T-helper 1 cell (primary cell): ENCODE results near the gene SLC29A1.

ENCODE experiments used
- DNase-seq, 5 donors: peaks; one replicate each; pipeline ENCODE4 v3.0.0-alpha.2; 2012 to 2020

SLC29A1 gene

DNA sequence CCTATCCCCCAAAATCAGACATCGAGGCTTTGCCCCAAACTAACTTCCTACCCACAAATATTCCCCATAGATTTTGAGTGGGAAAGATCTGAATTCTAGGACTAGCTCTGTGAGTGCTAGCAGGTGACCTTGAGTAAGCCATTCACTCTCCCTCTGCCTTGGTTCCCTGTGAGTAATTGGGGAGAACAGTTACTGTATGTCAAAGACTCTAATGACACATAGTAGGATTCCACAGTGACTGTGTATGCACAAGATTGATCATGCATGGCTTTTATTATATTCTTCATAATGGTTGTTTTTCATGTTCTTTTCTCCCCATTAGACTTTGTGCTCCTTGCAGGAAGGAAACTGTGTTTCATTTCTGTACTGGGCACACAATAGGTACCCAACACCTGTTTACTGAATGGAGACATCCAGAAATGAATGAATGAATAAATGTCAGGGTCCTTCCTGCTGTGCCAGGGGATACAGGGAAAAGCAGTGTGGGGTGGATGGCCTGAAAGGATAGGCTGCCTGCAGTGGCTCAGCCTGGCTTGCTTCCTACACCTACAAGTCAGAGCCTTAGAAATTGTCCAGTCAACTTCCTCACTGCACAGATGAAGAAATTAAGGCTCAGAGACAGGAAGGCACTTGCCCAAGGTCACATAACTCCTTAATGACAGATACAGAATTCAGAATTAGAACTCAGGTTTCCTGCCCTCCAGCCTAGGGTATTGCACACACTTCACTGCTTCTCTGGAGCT, 46.0 kb downstream of the SLC29A1 start:
- no peak for DNase-seq

GRCh38 chr6:44269921-44270525, 46.6 kb downstream of the SLC29A1 start, which contains the start of gene TMEM151B:
Gene TMEM151B (plus strand): TSS chr6:44270450. CDS start chr6:44270743, 293 bp downstream.
- no peak for DNase-seq

DNA sequence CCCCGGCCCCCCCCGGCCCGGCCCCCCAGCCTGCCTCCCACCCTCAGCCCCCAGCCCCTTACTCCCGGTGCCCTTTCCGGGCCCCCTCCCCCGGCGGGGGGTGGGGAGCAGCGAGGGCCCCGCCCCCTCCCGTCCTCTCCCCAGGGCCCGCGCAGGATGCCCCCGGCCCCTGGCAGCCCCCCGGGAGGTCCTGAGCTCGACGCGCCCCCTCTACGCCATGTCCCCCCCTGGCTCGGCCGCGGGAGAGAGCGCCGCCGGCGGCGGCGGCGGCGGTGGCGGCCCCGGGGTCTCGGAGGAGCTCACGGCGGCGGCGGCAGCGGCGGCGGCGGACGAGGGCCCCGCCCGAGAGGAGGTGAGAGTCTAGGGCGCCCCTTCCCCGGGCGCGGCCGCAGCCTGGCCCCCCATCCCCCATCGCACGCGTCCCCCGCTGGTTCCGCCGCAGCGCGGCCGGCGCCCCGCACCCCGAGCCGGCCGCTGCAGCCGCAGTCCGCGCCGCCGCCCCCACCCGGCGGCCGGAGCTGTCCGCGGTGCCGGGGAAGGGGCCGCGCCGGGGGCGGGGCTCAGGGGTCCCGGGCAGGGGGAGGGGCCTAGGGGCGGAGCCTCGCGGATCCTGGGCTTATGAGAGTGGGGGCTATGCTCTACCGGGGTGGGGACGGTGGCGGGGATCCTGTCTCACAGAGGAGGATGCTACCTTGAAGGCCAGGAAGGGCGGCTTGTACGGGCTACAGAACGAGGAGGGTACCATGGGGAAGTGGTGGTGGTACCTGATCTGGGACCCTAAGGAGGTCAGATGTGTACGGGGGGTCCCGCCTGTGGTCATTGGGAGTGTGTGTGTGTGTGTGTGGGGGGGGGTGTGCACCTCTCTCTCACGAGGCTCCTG, 47.4 kb downstream of the SLC29A1 start:
- DNase-seq, result no peak

DNA sequence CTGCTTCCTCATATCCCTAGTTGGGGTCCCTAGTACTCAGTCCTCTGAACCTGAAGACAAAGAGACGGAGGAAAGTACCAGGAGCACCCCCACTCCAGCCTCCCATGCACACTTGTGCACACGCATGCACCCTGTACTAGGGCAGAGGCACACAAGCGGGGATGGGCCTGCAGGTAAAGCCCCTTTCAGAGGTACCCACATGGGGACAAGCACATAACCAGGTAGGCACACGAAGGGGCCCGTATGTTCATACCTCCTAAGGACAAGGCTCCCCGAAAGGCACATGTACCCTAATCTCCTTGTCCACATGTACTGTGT, 48.0 kb downstream of the SLC29A1 start:
- DNase-seq, result no peak

GRCh38 chr6:44271914-44272313, 48.5 kb downstream of the SLC29A1 start:
- DNase-seq, result no peak

DNA sequence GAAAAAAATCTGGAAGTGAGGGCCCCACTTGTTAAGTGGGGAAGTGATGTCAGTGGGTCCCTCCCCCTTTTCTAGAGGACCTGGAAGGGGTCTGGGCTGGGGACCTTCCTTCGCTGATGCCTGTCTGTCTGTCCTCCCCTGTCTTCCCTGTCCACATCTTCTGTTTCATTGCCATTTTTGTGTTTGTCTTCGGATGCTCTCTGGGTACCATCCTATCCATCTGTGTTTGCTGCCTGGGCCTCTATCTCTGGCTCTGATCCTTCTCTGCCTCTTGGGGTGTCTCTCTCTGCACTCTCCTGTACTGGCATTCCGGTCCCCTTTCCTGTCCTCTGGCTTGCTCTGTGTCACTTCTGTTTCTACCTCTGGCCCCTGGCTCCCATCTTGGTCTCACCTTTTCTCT, 49.1 kb downstream of the SLC29A1 start:
- DNase-seq, result no peak

GRCh38 chr6:44272999-44273566, 49.7 kb downstream of the SLC29A1 start:
- DNase-seq, result no peak

DNA sequence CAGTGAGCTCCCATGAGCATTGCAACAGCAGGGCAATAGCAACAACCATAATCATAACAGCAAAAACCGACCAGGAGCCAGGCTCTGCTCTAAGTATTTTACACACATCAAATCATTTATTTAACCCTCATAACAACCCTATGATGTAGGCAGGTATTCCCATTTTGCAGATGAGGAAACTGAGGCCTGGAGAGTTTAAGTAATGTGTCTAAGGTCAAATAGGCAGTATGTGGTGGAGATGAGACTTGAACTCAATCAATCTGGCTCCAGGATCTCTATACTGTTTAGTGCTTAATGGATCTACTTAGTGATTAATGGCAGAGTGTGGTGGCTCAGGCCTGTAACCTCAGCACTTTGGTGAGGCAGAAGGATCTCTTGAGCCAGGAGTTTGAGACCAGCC, 50.2 kb downstream of the SLC29A1 start:
- DNase-seq, result no peak

GRCh38 chr6:44275271-44275748, 51.9 kb downstream of the SLC29A1 start:
- DNase-seq, result no peak

GRCh38 chr6:44275749-44276648, 52.6 kb downstream of the SLC29A1 start:
- no peak for DNase-seq

- no peak for DNase-seq
Observed at GRCh38 chr6:44276667-44277640, 53.6 kb downstream of the SLC29A1 start.

- no peak for DNase-seq
Observed at GRCh38 chr6:44277763-44278162, 54.4 kb downstream of the SLC29A1 start.

- DNase-seq, result no peak
Observed at GRCh38 chr6:44278315-44278714, 54.9 kb downstream of the SLC29A1 start.

DNA sequence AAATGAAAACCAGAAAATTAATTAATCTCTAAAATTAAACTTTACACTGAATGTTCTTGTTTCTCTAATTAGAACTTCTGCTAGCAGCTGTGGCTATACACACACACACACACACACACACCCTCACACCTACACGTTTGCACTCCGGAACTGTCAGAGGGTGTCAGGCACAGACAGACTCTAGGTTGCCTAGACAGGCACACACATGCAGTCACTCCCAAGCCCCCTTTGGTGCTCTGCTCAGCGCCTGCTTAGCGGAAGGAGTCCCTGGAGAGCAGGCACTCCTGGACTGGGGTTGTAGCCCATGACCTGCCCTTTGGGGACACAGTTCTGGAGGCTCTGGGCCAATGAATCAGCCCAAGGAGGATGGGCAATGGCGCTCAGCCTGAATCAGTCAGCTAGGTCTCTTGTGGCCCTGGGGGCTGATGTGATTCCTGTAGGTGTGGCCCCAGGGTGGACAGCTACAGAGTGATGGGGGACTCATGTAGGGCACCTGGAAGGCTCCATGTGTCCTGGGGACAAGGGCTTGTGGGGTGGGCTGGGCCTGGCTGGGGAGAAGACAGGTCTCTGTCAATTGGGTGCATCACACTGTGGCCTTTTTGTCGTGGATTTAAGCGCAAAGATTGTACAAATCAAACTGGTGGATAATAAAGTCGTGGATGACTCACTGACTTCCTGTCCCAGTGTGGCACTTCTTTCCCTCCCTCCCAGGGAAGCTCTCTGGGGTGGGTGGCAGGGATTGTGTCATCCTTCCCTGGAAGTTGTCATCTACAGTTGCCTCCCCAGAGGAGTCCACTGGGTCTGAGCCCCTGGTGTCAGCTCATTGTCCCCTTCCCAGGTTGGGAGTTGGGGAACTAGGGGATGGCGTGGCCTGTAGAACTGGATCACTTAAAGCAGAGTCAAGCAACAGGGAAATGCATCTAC, 55.6 kb downstream of the SLC29A1 start:
- no peak for DNase-seq
